Right ventricle myocardium inferior (tissue), 1 donor: ENCODE results near the gene LZIC. TPM values are rescaled to one million over a fixed set of nuclear protein-coding genes. Genes with fewer than 3 reads are reported as not detected.
"Not testable (repeated sequence)": the region's sequence is repeated elsewhere in the genome, so short reads cannot be mapped to it uniquely, and the experiment has no call there.

Experiments
- ATAC-seq: fragments of 200-7000 bp; cut with Tn5 transposase; one replicate; pipeline ENCODE4 v1.9.1; 2020; ENCODE audit warnings: mild to moderate bottlenecking, moderate library complexity
- DNase-seq: peaks from one replicate; pipeline ENCODE4 v3.0.0; 2021; ENCODE audit errors: missing footprints
- intact Hi-C: fragments of 100-400 bp; cut with DNase I; formaldehyde crosslinking; loops from one replicate; pipeline ENCODE4 v1.11.0; 2022
- long read RNA-seq: library from polyadenylated mRNA; unstranded; transcript quantifications from one replicate; pipeline ENCODE4 v2.0.0, GENCODE V29; 2021
- total RNA-seq: library from RNA; stranded (reverse); fragmentation: NEBNext Ultra II Directional; extraction: Animal tissue kit (Norgen Biotek cat#: 25700); gene quantifications from one replicate; pipeline ENCODE4 v1.2.1, GENCODE V29; 2021
- donor health status: DM: no; HTN: yes; CAD: no; lungs with severe emphysema.

LZIC gene
- 41.8 TPM for total RNA-seq
- long read RNA-seq, partial matches to known transcripts: 1 of 8 reads
- long read RNA-seq, other reads (novel, unspliced or antisense): 3 of 8 reads

DNA sequence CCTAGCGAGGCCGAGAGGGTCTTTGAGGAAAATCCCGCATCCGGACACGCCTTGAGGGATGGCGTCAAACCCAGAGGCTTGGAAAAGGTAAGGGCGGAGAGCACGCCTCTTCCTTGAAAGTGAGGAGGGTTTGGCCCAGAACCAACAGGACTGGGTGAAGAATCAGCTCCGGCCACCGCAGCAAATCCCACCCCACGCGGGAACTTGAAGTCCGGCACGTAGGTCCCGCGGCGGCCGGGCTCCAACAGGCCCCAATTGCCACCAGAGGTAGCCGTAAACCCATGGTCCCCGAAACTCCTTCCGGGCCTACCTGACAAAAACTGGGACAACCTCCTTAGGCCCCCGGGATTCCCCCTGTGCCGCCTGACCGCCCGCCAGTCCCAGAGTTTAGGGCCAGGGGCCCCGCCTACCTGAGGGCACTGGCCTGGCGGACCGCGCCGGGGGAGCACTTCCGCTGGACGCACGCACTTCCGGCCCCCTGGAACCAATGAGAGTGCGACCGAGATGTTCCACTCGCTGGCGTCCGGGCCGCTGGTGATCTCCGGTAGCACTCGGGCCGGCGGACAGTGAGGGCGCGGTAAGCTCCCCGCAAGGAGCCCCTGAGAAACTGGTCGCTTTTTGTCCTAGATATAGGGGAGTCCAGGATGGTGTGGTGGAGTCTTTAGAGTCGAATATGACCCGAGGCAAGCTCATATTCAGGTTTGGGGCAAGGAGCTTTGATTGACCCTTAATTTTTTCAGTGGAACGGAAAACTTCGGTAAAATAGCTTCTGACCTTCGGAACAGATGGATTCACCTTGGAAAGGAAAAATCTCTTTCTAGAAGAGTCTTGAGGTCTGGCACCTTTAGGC lies at the start of gene LZIC, which contains the start of gene NMNAT1:
Gene LZIC, minus strand, starts transcription at position 453 of the 850 bp plus-strand sequence. CDS start 6,772 bp downstream, outside the sequence.
Gene NMNAT1, plus strand, starts transcription at position 537 of the 850 bp plus-strand sequence. CDS start 28,599 bp downstream, outside the sequence.
- DNase-seq: peak; percentile 96
- ATAC-seq: peak; percentile 99
- intact Hi-C loops: loop anchor here (1.0 to 10.0 kb wide), 4 partner anchors 68 to 394 kb away; partner anchors contain the start of gene UBE4B

DNA sequence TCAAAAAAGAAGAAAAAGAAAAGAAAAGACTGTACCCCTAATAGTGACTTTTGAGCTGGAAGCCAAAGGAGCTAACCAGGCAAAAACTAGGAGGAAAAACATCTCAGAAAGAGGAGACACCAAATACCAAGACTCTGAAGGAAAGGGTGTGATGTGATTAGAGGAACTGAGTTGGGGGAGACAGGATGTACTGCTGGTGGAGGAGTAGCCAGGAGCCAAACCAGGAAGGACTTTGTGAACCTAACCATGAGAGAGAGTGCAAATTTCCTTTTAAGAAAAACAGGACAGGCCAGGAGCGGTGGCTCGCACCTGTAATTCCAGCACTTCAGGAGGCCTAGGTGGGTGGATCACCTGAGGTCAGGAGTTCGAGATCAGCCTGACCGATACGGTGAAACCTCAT lies 49.7 kb upstream of the LZIC start:
- ATAC-seq (no peak), DNase-seq (no peak)
- intact Hi-C loops: no loop called here

DNA sequence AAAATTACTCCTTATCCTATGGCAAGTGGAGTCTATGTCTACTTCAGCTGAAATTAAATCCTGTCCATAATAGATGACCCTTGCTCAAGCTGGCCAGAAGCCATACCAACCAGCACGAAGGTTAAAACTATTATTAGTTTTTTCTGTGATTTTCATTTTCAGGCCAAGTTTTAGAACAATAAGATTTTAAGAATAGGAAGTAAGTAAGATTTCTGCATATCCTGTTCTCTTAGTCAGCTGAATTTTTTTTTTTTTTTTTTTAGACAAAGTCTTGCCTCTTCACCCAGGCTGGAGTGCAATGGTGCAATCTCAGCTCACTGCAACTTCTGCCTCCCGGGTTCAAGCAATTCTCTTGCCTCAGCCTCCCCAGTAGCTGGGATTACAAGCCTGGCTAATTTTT lies 47.8 kb upstream of the LZIC start:
- ATAC-seq (no peak), DNase-seq (no peak)
- intact Hi-C loops: no loop called here

DNA sequence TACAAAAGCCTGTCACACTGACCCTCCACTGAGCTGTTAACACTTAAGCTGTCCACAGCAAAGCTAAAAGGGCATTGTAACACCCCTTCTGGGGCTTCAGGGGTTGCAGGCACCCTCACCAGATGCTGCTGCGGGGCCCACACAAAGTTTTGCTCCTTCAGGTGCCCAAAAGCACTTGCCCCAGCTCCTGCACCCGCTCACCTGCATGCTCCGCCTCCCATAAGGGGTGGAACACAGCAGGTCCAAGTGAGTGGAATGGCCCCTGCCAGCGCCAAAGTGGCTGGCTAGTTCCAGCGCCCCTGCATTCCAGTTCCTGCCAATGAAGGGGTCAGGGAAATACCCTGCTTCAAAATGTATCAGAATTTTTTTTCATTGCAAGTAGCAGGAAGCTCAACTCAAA lies 46.6 kb upstream of the LZIC start:
- ATAC-seq (no peak), DNase-seq (no peak)
- intact Hi-C loops: no loop called here

DNA sequence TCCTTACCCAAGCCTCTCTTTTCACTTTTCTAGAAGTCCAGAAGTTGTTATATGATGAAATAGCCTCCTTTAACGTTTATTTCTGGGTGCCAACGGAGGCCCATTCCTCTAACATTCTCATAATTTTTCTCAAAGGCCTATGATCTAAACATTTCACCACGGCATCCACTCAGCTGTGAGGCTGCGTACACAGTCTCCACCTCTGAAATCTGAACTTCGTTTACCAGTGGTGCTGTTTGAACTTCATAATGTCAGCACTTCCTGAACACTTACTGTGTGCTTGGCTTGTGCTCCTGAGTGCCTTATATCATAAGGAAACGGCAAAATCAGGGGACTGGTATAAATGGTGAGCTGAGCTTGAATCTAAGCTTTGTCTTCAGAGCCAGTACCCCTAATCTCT lies 41.8 kb upstream of the LZIC start:
- ATAC-seq (no peak), DNase-seq (no peak)
- intact Hi-C loops: no loop called here

DNA sequence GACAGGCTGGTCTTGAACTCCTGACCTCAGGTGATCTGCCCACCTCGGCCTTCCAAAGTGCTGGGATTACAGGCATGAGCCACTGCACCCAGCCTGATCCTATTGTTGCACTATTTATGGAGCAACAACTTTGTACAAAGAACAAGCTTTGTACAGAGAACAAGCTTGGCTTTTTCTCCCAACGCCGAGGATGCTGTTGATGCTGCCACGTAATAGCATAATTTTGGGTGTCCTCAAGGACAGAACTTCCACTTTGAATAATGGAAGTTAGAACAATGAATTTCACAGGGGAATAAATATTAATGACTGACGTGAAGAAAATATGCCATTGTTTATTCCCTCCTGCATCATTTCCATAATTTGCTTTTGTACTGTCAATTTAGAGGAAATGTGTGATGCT lies 41.1 kb upstream of the LZIC start:
- intact Hi-C loops: no loop called here
- no peak for ATAC-seq
- DNase-seq: no peak

DNA sequence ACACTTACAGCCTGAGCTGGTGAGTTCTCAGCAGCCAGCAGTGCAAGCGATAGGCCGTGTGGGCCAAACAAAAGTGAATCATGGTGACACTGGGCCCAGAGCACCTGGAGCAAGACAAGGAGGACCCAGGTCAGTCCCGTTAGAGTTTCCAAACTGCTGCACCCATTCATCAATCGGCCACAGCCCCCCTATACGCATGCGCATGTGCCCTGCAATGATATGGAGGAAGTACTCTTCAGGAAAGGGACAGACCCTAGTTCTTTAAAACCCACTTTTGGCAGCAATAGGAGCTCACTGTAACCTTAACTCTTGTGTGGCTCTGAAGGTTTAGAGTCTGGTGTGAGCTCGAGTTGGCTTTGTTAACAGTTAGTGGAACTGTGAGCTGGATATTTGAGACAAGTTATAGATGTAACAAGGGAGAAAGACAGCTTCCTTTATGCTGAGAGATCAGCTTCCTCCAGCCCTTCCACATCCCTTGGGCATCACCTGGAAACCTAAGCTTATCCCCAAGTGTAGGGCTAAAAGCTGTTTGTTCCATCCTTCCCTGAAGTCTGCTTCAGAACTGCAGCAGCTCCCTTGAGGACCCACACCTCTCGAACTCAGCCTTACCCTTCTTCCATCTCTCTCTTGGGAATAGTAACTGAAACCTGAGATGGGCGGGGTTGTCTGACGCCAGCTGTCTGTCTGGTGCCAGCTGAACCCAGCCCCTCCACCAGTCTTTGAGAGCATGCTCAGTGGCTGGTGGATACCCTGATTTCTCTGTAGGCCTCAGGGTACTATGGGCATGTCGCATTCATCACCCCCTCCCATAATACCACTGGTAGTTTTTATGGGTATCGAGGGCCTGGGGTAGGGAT lies 17.7 kb upstream of the LZIC start:
- no peak for ATAC-seq
- intact Hi-C loops: no loop called here
- no peak for DNase-seq

DNA sequence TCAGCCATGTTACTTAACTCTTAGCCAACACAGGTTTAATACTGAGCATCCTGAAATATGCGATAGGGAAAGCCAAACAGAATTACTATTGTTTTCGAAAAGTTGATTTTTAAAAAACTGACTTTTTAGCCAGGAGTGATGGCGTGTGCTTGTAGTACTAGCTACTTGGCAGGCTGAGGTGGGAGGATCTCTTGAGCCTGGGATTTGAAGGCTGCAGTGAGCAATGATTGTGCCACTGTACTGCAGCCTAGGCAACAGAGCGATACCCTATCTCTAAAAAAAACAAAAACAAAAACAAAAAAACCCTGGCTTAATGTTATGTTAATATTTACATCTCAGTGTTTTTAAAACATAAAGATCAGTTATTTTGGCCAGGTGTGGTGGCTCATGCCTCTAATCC lies 16.8 kb upstream of the LZIC start:
- ATAC-seq: no peak
- no peak for DNase-seq
- intact Hi-C loops: no loop called here

DNA sequence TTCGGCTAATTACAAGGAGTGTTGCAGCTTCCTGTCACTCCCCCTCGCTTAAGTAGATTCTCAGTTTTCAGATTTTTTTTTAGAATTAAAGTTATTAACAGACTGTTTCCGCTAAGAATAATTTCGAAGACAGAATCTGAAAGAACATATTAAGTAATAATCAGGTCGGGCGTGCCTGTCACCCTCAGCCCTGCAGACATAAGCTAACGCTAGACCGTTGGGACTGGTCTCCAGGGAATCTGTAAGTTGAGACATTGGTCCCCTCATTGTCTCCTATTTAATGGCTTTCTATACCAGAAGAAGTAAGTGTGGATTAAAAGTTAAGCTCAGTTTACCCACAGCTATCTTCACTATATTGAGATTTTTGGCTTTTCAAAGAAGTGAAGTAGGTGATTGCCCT lies 14.5 kb upstream of the LZIC start:
- DNase-seq: no peak
- intact Hi-C loops: no loop called here
- no peak for ATAC-seq

DNA sequence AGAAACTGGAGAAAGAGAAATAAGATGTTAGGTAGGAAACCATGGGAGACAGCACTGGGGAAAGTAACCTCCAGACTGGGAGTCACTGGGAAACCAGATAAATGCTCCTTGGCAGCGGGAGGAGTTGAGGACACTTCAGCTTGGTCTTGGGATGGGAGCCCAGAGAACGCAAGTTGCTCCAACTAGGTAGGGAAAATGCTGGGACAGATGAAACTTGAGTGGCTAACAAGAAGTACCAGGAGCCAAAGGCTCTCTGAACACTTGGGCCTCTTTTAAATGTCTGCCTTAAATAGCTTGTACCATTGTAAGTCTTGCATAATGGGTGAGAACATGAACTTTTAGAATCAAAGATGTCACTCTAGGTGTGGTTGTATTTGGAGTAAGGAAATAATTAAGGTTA lies 3.1 kb upstream of the LZIC start:
- intact Hi-C loops: loop anchor here (10.0 kb wide), 1 partner anchor 208 kb away; no protein-coding TSS in a partner anchor
- DNase-seq (no peak), ATAC-seq (no peak)

DNA sequence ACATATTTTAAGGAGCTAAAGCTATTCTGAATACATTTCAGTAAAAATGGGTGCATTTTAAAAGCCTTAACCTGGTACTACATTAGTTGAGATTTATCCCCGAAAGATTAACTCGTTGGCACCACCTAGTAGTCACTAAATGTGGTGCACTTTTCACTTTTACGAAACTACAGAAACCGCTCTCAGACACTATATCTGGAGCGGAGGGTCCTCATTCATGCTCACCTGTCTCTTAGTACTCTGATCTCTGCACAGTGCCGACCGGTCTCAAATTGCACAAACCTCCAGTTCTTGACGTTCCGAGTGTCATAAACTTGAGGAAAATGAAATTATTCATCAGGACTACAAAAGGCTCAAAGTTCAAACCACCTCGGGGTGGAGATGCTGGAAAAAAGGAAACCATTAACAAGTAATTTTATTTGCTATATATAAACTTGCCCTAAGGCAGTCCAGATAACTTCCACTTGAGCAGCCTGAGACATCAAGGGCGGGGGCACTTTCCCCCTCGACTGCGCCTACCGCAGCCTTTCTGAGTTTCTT lies 722 bp downstream of the LZIC start:
- ATAC-seq (peak; percentile 29), DNase-seq (no peak)
- intact Hi-C loops: loop anchor here (2.0 to 10.0 kb wide), 3 partner anchors 68 to 395 kb away; no protein-coding TSS in a partner anchor

DNA sequence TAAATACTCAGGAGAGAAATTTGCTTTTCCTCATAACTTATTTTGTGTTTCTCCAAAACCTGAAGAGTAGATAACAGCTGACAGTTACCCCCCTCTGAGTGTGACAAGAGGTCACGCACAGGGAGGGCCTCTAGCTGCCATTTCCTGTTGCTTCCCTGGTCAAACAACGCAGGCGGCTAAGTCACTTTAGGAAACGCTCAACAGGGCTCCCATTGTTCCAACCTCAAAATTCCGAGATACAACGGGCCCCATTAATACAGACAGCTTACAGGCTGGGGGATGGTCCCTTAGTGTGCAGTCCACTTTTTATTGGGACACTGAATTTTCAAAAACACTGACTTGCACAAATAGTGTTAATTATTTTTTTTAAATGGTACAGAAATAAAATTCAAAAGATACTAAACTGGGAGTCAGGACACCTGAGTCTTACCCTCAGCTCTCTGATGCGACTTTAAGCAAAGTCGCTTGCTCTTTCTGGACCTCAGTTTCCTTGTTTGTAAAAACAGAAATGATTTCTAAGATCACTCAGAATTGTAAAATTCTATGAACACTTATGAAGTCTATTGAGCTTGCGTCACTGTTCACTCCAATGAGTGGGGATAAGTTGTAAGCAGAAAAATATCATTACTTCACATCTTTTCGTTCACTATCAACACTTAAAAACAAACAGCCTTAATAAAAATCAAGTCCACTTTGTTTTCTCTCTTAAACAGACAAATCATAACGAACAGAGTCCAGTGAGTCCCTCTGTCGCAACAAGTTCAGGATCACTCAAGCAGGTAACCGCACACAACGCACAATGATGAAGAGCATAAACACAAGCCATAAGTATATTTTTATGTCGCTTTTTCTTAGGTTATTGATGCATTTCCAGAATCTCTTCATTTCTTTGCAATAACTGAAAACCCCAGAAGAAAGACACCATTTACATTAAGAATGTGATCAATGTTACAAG lies 13.5 kb downstream of the LZIC start:
- intact Hi-C loops: no loop called here
- ATAC-seq (no peak), DNase-seq (no peak)

DNA sequence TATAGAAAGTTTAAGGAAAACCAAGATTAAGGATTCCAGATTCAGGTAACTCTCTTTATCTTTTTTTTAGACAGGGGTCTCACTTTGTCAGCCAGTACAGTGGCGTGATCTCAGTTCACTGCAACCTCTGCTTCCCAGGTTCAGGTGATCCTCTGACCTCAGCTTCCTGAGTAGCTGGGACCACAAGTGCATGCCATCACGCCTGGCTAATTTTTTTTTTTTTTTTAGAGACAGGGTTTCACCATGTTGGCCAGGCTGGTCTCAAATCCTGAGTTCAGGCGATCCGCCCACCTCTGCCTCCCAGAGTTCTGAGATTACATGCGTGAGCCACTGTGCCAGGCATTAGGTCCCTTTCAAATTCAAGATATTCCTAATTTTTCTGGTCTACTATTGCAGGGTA lies 15.9 kb downstream of the LZIC start:
- intact Hi-C loops: no loop called here
- ATAC-seq (no peak), DNase-seq (no peak)

DNA sequence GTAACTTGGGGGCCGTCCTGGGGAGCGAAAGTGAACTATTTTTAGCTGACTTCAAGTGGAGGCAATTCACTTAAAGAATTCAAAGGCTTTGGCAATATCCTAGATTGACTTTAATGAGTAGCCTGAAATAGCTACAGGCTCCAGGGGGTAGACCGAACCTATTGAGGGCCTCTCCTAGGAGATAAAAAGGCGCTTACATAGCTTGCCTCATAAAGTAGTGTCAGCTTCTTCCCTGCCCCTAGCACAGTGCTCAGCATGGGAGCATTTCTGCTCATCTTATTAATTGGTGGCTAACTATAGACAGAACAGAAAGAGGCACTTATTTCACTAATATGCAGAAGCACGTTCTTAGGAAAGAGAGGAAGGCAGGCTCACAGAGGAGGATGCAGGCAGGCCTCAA lies 20.8 kb downstream of the LZIC start:
- intact Hi-C loops: no loop called here
- no peak for DNase-seq
- ATAC-seq: peak; percentile 83

DNA sequence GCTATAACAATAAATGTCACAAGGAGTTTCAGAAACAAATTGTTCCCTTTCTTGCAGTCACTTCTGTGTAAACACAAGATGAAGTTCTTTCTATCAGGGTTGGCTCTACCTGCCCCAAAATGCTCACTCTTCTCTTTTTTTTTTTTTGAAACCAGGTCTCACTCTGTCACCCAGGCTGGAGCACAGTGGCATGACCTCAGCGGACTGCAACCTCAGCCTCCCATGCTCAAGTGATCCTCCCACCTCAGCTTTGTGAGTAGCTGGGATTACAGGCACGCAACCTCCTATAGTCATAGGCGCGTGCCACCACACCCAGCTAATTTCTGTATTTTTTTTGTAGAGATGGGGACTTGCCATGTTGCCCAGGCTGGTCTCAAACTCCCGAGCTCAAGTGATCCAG lies 22.6 kb downstream of the LZIC start:
- intact Hi-C loops: no loop called here
- DNase-seq: no peak
- no peak for ATAC-seq

DNA sequence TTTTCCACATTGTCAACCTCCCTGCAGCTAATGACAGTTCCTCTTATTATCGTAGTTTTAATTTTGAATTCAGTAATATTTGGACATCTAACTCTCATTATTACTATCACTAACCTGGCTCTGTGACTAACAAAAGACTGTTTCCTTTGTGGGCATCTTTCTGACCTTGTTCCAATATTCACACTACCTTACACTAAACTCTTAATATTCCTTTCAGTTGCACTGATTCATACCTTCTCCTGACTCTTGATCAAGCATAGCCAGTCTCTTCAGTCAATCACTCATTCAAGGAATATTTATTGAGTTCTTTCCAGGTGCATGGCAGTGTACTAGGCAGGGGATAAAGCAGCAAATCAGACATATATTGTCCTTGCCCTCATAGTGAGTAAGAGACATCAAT lies 25.3 kb downstream of the LZIC start:
- no peak for ATAC-seq
- DNase-seq: no peak
- intact Hi-C loops: no loop called here

DNA sequence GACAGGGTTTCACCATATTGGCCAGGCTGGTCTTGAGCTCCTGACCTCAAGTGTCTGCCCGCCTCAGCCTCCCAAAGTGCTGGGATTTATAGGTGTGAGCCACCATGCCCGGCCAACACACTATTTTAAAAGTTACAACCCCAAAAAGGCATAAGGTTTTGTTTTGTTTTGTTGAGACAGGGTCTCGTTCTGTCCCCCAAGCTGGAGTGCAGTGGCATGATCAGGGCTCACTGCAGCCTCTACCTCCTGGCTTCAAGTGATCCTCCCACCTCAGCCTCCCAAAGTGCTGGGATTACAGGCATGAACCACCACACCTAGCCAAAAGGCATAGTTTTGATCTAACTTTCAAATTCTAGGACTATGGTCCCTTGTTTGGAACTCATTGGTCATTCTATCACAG lies 25.7 kb downstream of the LZIC start:
- ATAC-seq, intact Hi-C loops, DNase-seq: not testable (repeated sequence)

DNA sequence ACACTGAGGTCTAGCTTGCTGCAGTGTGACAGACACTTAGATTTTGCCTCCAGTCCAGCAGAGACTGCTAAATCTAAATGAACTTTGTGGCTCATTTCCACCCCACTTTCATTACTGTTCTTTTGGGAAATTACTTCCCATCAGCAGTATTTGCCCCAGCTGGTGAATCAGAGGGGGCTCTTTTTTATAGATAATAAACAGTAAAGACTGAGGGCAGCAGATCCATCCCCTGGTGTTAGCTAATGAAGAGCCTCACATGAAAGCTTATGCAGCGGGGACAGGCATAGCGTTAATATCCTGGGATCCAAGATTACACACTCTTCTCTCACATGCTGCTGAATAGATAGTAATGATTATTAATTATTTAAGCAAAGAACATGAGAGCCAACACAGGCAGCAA lies 26.7 kb downstream of the LZIC start:
- ATAC-seq (no peak), DNase-seq (no peak)
- intact Hi-C loops: no loop called here
